Measurements from ENCODE around the gene PRKAG2.
A peak's percentile ranks its signal among the peaks of the same experiment; 100 is the strongest.
"Not testable (repeated sequence)": the region's sequence is repeated elsewhere in the genome, so short reads cannot be mapped to it uniquely, and the experiment has no call there.

The PRKAG2 gene

DNA sequence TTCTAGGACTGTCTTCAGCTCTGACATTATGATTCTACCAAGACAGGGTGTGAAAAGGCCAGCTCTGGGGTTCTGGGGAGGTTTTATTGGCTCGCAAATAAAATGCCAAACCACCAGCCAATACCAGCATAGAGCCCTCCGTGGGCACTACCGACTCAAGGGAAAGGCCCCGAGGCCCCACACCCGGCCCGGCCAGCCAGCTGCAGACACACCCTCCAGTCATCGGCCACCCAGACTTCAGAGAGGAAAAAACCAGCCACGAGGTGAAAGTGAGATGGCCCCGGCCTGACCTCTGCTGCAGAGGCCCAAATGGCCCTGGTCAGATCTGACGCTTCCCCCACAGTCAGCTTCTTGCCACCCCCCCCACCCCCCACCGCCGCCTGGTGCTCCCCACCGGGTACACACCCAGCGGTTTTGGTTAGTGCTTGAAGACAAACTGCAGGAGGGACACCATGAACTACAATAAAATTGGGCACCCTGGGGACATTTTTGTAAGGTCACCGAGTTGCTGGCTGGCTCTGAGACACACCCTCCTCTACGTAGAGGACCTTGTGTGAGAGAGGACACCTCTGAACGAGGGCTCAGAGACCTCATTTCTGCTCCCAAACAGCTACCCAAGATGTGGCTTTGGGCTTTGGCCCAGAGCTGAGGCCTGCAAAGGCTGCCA is 79.9 kb downstream of the PRKAG2 start:
- no peak for DNase-seq

DNA sequence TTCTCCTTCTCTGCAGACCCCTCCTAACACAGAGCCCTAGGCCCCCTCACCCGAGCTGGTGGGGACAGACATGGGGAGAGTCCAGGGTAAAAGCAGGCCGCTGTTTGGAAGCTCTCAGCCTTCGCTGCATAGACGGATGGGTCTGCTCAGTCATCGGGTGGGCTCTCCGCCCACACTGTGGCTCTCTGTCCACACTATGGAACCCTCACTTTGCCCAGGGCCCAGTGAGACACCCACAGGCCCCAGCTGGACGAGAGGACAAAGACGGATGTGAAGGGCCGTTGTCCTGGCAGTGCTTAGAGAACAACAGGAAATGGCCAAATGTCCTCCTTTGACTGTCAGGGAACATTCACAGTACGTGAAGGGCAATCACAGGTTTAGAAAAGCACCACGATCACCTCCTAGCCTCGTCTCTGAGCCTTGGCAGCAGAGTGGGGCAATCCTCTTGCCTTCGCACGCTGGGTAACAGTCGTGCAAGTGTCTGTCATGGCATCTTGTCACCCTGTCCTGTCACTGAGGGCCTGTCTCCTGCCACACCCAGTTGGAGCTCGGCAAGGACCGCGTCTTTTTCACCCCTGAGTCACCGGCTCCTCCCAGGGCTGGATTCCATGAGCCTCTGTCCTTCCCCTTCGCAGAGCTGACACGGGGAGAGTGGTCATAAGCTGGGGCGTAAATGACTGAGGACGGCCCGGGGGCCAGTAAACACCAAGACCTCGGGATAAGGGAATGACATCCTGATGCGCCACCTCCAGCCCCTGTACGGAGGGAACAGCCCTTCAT is 80.6 kb downstream of the PRKAG2 start:
- DNase-seq: peak; percentile 17

DNA sequence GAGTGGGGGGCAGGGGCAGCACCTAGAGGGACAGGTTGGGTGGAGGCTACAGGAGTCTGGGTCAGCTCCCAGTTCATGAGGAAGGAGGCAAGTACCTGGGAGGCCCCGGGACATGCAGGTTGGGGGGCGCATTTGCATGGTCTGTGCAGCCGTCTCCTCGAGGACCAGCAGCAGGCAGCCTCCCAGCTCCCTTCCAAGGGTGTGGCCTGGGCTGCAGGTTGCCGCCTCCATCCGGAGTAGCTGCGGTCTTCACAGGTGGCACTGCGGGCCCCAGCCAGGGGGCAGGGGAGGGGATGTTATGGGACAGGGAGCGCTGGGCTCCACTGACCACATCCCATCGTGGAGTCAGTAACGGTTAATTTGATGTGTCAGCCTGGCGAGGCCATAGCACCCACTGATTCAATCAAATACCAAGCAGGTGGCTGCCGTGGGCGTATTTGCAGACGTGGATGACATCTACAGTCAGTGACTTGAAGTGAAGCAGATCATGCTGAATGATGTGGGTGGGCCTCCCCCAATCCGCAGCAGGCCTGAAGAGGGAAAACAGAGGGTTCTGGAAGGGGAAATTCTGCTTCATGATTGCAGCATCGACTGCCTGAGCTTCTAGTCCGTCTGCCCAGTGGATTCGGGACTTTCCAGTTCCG is 81.6 kb downstream of the PRKAG2 start:
- peak; percentile 88 for DNase-seq

DNA sequence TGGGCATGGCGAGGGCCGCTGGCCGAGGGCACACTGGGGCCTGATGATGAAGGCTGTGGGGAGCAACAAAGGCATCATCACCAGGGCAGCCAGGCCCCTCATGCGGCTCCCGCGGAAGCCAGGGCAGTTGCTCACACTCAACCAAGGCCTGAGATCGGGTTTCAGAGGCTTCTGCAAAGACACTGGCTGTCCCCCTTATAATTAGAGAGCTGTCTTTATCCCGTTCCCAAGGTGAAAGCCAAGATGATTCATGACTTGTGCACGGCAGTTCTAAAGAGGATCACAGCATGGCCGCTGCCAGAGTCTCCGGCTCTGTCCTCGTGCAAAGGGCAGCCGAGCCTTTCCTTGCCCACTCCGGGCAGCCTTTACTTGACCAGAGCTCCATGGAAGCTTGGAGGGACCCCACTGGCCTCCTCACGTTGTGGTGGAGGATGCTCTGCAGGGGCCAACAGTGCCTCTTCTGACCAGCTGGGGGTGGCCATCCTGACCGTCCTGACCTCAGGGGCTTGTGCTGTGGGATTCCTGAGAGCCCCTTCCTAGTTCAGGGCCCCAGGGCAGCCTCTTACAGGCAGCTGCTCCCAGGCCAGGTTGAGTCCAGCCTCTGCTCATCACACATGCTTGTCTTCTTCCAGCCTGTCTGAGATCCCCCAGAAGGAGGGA is 82.3 kb downstream of the PRKAG2 start:
- DNase-seq: no peak

DNA sequence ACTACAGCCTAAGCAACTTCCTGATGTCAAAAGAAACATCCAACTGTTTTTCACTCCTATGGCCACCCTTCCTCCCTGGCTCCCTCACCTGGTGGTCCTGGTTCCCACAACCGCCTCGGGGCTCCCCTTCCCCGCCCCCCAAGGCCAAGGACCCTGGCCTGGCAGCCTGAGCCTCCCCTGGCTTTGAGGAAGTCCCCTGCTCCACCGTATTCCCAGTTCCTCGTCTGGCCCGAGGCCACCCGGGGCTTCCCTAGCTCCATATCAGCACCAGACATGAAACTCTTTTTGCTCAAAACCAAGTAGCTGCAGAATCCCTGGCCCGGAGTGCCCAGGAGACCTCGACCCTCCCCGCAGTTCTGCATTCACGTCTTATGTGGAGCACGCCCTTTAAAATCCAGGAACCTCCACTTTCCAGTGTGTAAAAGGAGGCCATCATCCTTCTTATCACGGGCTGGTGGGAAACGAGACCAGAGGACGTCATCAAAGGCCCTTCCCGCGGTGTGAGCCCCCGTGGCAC is 82.9 kb downstream of the PRKAG2 start:
- DNase-seq: no peak

DNA sequence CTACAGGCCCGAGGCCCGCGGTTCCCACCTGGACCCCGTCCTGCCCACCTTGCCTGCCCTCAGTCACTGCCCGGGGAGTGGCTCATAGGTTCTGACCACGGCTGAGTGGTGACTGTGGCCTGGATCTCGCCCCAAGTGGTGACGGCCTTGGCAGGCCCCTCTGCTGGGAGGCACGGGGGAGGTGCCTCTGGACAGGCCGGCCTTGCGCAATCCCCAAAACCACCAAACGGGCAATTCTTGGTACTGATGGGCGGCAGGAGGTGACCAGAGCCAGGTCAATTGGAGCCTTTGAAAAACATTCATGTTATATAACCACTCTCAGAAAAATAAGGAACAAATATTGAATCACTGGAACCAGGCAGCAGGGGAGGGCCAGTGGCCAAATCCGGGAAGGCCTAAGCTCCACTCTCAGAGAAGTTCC is 83.4 kb downstream of the PRKAG2 start:
- no peak for DNase-seq

DNA sequence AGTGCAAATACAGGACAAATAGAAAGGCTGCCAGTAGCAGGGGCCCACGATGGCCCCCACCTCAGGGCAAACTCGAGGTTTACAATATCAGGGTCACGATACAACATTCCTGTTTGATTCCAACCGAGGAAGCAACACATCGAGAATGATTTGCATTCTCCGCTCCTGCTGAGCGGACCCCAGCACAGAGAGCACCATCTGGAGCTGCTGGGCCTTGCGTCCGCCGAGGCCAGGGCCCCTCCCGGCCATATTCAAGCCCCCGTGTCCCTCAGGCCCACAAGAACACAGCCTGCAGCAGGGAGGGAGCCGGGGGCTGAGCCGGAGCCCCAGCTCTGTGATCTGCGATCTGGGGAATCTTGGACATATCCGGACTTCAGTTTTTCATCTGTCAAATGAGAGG is 84.3 kb downstream of the PRKAG2 start:
- DNase-seq: no peak

DNA sequence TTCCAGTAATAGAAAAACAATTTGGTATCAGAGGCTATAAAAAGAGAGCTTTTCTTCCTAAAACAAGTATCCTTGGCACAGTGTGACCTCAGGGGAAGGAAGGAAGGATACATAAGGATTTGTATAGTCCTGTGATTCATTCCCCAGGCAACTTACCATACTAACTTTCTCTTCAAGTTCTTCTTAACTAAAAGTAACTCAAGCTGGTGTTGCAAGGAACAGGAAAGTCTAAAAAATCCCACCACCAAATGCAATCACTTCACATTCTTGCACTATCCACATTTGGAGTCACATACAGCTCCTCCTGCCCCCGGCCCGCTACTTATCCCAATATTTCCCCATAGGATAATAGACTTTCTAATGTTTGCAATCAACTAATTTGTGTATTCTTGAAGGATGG is 84.8 kb downstream of the PRKAG2 start:
- DNase-seq: no peak

DNA sequence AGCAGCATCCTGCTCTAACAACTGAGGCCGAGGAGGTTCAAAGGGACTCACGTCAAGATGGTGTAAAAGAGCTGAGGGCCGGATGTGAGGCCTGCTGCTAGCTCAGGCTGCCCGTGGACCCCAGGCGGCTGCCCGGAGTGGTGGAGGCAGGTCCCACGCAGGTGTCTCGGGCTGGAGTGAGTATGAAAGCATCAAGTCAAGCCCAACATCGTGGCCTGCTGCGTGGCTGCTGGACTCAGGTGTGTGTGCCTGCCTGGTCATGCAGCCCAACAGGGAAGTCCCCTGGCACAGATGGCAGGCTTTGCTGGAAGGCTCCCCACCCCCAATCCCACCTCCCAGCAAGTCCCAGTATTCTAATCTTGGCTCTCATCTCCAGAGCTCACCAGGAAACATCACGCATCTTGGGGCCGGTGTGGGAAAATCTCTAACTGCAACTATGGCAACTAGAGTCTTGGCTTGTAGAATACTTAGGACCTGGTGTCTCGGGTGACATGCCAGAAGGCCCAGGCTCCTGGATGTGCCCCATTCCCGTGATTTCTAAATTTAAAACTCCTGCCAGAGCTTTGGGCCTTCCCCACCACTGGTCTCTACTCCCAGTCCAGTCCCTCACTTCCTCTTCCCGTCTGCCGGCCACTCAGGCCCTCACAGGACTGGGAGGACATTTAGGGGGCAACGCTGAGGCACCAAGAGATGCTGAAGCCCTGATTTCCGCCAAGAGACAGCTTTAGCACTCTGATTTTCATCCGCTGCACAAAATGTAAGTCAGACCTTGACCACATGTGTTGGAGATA is 85.9 kb downstream of the PRKAG2 start:
- no peak for DNase-seq

DNA sequence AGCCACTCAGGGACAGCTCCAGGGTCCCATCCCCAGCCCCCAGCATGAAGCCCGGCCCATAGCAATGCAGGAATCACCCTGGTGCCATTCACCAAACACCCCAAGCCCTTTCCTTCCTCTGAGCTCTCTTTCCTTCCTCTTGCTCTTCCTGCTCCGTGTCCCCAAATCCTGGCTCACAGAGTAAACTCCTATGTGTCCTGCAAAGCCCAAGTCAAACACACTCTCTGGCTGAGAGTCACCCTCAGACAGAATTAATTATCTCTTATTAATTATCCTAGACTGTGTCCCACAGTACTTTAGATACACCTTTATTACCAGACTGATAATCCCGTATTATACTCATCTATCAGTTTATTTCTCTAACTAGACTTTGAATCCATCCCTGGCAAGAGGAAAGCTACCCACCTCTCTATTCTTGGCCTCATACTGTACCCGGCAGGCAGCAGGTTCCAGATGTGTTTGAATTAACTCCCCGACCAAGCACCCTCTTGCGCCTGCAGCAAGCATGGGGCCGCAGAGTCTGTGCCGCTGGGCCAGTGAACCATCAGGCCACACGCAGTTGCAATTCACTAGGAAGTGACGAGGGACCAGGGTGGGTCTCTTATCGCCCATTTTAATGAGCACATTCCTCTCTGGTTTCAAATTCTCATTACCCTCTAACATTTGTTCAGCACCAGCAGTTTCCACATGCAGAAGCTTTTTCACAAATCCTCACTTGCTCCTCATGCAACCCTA is 86.7 kb downstream of the PRKAG2 start:
- DNase-seq: no peak

DNA sequence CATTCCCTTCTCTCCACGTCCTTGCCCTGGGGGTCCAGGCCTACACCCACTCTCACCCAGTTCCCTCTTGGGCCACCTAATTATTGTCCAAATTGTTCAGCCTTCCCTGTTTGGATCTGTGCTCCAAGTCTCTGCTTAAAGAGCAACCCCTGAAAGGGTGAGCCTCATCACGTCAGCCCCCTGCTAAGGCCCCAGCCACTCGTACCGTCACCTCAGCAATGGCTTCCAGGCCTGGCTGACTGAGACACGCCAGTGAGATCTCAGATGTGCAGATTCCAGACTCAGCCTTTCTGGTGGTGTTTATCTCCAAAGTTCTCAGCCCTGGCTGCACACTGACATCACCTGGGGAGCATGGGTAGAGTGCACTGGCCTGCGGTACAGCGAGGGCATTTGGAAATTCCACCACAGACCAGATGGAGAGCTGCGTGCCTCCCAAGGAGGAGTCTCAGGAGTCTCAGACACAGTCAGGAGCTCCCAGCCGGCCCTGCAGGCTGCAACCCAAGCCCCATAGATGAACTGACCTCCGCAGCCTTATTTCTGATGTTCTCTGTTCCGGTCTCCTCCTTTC is 87.5 kb downstream of the PRKAG2 start:
- no peak for DNase-seq

DNA sequence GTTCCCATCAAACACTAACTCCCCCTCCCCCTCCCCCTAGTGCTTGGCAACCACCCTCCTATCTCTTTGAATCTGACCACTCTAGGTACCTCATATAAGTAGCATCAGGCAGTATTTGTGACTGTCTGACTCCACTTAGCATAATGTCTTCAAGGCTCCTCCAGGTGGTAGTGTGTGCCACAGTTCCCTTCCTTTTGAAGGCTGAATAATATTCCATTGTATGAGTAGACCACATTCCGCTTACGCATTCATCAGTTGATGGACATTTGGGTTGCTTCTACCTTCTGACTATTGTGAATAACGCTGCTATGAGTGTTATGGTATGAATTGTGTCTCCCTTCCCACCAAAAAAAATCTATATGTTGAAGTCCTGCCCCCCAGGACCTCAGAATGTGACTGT is 89.6 kb downstream of the PRKAG2 start:
- no peak for DNase-seq

DNA sequence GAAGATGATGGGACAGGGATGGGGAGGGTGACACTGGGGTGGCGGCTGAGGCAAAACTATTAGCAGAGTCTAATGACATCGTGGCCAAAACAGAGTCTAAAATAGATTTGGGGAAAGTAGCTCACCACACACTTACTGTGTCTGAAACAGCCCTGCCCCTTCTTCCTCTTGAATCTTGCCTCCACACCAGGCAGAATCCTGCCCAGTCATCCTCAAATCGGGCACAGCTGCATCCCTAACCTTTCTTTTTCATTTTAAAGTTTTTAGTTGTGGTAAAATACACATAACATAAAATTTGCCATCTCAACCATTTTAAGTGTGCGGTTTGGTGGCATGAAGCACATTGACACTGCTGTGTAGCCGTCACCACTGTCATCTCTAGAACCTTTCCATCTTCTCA is 90.0 kb downstream of the PRKAG2 start:
- no peak for DNase-seq

DNA sequence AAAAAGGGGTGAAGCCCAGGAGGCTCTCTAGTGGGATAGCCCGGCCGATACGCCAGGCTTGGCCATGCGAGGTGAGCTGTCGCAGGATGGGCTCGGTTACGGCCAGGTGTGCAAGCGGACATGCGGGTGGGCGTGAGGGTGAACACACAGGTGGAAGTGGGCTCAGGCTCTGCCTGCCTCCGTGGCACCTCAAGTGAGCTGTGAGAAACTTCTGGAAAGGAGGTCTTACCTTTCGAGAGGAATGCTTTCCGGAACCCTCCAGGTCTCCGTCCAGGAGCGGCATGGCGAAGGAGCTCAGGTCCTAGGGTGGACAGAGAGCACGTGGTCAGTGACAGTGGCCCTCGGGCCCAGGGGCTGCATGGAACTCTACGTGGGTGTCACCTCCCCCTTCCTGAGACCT is 90.7 kb downstream of the PRKAG2 start:
- DNase-seq: no peak

DNA sequence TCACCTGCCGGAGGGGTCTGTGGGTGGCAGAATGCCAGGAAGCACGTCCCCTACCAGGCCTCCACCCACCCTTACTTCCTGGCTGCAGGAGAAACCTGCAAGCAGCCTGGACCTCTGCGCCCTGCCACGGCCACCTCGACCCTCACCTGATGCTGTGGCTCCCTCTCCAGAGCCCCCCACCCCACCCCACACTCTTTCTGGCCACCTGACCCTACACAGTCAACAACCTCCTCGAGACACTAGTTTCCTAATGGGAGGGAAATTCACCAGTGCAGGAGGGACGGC is 91.3 kb downstream of the PRKAG2 start:
- no peak for DNase-seq

DNA sequence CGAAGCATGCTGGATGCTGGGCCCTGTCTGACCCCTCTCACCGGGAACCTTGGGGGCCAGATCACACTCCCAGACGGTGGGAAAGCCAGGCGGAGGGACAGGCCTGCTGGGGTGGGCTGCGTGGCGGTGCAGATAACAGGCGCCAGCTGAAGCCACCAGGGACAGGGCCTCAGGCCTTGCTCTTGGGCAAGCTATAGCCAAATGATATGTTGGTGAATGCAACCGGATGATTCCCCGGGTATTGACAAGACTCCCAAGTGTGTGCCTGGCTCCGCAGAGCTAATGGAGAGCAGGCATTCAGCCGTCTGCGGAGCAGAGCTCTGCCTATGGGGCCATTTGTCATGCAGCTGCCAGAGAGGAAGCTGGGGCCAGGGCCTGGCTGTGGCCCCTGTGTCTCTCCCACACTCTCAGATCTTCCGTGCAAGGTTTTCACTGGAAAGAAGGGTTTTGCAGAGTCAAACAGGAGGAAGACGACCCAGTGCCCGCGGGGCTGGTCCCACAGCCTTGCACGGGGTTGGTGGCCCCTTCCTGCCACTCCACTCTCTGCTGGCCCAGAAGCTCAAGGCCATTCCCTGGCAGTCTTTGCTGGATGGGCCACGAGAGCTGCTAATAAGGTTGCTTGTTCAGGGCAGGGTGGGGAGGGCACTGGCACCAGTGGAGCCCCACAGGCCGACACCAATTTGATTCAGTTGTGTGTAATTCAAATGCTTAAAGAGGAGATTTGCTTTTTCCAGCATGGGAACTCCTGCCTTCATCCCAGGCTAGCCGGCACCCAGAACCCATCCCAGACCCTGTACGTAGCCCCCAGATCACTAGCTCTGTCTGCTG is 91.8 kb downstream of the PRKAG2 start:
- DNase-seq: no peak

DNA sequence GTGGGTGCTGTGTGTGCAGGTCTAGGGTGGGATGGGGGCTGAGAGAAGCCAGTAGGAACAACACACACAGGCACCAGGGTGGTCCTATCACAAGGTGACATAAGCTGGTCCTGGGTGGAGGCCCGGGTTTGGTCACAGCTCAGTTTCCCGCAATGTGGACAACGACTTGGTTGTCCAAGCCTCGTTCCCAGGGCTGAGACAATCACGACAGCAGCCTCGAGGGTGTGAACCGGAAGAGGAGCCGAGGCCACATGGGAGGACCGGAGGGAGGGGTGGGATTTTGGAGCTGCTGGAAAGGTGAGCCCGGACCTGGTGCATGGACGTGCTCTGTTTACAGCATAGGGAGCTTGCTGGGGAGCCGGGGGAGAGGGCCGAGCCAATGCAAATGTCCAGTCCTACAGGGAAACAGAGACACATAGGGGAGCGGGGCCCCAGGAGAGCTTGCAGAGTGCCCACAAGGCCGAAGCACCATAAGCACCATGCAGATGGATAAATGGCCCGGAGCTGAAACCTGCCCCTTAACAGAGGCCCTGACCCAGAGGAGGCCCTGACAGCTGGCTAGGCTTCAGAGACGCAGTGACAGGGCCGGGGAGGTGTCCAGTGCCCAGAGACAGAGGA is 92.8 kb downstream of the PRKAG2 start:
- DNase-seq: no peak

DNA sequence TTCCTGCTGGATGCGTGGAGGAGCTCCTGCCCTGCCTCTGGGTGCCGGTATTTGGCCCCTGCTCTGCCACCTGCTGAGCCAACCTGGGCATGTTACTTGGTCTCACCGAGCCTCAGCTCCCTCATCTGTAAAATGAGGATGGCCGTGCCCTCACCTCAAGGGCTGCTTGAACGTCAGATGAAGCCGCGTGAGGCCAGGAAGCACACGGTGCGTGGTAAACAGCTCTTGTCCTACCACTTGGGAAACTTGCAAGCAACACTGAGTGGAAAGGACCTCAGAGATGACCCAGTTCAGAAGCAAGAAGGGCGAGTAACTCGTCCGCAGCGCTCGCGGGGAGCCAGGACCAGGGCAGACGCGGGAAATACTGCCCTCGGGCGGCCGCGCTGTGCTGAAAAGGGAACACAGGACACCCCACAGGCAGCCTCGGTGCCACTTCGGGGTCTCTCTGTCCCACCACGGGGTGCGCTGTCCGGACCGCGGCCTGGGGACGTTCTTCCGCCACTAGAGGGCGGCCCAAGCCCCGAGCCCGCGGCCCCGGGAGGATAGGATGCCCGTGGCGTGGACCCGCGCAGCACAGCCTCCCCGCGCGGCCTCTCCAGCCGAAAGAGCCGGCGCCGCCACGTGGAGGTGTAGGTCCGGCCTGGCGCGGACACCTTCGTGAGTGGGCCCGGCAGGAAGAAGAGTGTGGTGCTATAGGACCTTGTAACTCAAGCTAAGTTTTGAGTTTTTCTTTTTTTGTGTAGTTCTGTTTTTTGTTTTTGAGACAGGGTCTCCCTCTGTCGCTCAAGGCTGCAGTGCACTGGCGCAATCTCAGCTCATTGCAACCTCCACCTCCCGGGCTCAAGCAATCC is 94.1 kb downstream of the PRKAG2 start:
- DNase-seq: peak; percentile 74

DNA sequence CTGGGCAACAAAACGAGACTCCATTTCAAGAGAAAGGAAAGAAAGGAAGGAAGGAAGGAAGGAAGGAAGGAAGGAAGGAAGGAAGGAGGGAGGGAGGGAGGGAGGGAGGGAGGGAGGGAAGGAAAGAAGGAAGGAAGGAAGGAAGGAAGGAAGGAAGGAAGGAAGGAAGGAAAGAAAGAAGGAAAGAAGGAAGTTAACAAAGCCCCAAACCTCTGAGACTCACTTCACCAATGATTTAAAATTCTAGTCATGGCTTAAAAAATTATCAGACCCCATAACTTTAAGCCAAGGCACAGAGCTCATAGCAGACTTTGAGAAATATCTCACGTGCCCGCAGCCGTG is 94.7 kb downstream of the PRKAG2 start:
- DNase-seq: not testable (repeated sequence)

Data from stimulated activated CD4-positive, alpha-beta T cell treated with anti-CD3 and anti-CD28 coated beads, Interleukin-4, amount 100 ng/mL, for 24 hours (primary cell).